SK-N-SH (cell line): ENCODE measurements around the gene SNAP25. TPM values are rescaled to one million over a fixed set of nuclear protein-coding genes. Genes with fewer than 3 reads are reported as not detected.

ENCODE experiments used
- CTCF ChIA-PET: fragments of 300-600, 350-600 bp; formaldehyde crosslinking; extraction: SDS; loops from one replicate; lab custom pipeline; 2021; lab: Yijun Ruan, JAX
- POLR2A ChIA-PET: fragments of 350-600 bp; sonication (Branson Sonifier 250); formaldehyde crosslinking; extraction: SDS; loops from one replicate; lab custom pipeline; 2020; ENCODE audit warnings: antibody characterized with exemption, inconsistent platforms; lab: Yijun Ruan, JAX
- DNase-seq: peaks from one replicate; pipeline ENCODE4 v3.0.0; 2012
- H2AFZ ChIP-seq: fragments of 200-600 bp; sonication (generic); 2 replicates; pipeline ENCODE4 v1.8.1; 2016; ENCODE audit warnings: antibody characterized with exemption, mild to moderate bottlenecking, low read depth
- H3F3A ChIP-seq: fragments of 200-600 bp; sonication (generic); replicated peaks from 2 replicates; pipeline ENCODE3; 2016; ENCODE audit warnings: antibody characterized with exemption, mild to moderate bottlenecking; ENCODE audit not compliant: insufficient read depth
- H3K27ac ChIP-seq, 2 experiments: fragments of 200-500 bp in 1 of 2; fragments of 200-600 bp in 1 of 2; sonication (Bioruptor generic) in 1 of 2; sonication (generic), shearing (Covaris generic) in 1 of 2; 2 replicates each; pipeline versions ENCODE4 v1.5.1 to v1.6.1; 2014 to 2016; ENCODE audit warnings: low read depth in 2 of 2, inconsistent platforms in 1 of 2, low read length in 1 of 2, mild to moderate bottlenecking in 1 of 2, mixed read lengths in 1 of 2
- H3K27me3 ChIP-seq: fragments of 200-600 bp; sonication (generic), shearing (Covaris generic); 2 replicates; pipeline ENCODE4 v1.6.1; 2016; ENCODE audit warnings: mixed run types; ENCODE audit not compliant: insufficient read depth
- H3K36me3 ChIP-seq, 2 experiments: fragments of 200-500 bp in 1 of 2; fragments of 200-600 bp in 1 of 2; sonication (Bioruptor generic) in 1 of 2; sonication (generic) in 1 of 2; replicated peaks in 1 of 2; 2 replicates each; pipeline versions ENCODE3 to v1.5.1; 2014 to 2016; ENCODE audit warnings: low read length in 1 of 2, mild to moderate bottlenecking in 1 of 2; ENCODE audit not compliant: insufficient read depth in 2 of 2, control insufficient read depth in 1 of 2
- H3K4me1 ChIP-seq, 2 experiments: fragments of 200-500 bp in 1 of 2; fragments of 200-600 bp in 1 of 2; sonication (Bioruptor generic) in 1 of 2; sonication (generic), shearing (Covaris generic) in 1 of 2; 2 replicates each; pipeline versions ENCODE4 v1.5.1 to v1.6.1; 2014 to 2016; ENCODE audit warnings: low read depth in 1 of 2, low read length in 1 of 2, mixed run types in 1 of 2; ENCODE audit not compliant: insufficient read depth in 2 of 2, control insufficient read depth in 1 of 2
- H3K4me2 ChIP-seq: fragments of 200-600 bp; sonication (generic), shearing (Covaris generic); 2 replicates; pipeline ENCODE4 v1.6.1; 2017; ENCODE audit warnings: mixed run types
- H3K4me3 ChIP-seq, 2 experiments: fragments of 200-500 bp in 1 of 2; fragments of 200-600 bp in 1 of 2; sonication (Bioruptor generic) in 1 of 2; sonication (generic), shearing (Covaris generic) in 1 of 2; 2 replicates each; pipeline versions ENCODE4 v1.5.1 to v1.8.1; 2014 to 2016; ENCODE audit warnings: low read depth in 2 of 2, inconsistent platforms in 1 of 2, low read length in 1 of 2, mild to moderate bottlenecking in 1 of 2, mixed read lengths in 1 of 2, moderate library complexity in 1 of 2
- H3K79me2 ChIP-seq: fragments of 200-600 bp; sonication (generic); 2 replicates; pipeline ENCODE4 v1.8.1; 2017; ENCODE audit warnings: mild to moderate bottlenecking; ENCODE audit not compliant: insufficient read depth
- H3K9ac ChIP-seq: fragments of 200-600 bp; sonication (generic); 2 replicates; pipeline ENCODE4 v1.6.1; 2017; ENCODE audit warnings: mixed run types
- H3K9me2 ChIP-seq: fragments of 200-600 bp; sonication (generic); 2 replicates; pipeline ENCODE4 v1.6.1; 2017; ENCODE audit warnings: mixed run types
- H3K9me3 ChIP-seq: fragments of 200-600 bp; sonication (generic); 2 replicates; pipeline ENCODE4 v1.6.1; 2017; ENCODE audit warnings: mixed run types, mild to moderate bottlenecking, moderate library complexity
- H4K20me1 ChIP-seq: fragments of 200-600 bp; sonication (generic); 2 replicates; pipeline ENCODE4 v1.6.1; 2017; ENCODE audit warnings: mild to moderate bottlenecking, mixed run types; ENCODE audit not compliant: insufficient read depth
- CTCF ChIP-seq: fragments of 200-600 bp; sonication (generic); IDR thresholded peaks from 2 replicates; pipeline ENCODE4 v1.6.1; 2017; ENCODE audit warnings: antibody characterized with exemption, mild to moderate bottlenecking, moderate library complexity
- EP300 ChIP-seq, 2 experiments: IDR thresholded peaks; 2 replicates each; pipeline versions ENCODE4 v1.4.0 to v1.6.1; 2012; ENCODE audit warnings: borderline replicate concordance in 1 of 2, low read depth in 1 of 2, low read length in 1 of 2
- IRF3 ChIP-seq: fragments of 150-350 bp; IDR thresholded peaks from 2 replicates; pipeline ENCODE4 v1.6.1; 2016; ENCODE audit warnings: mild to moderate bottlenecking, low read depth, low read length
- JUND ChIP-seq: IDR thresholded peaks from 2 replicates; pipeline ENCODE4 v1.4.0; 2012
- MAX ChIP-seq: IDR thresholded peaks from 2 replicates; pipeline ENCODE4 v1.4.0; 2012; ENCODE audit warnings: low read depth
- MXI1 ChIP-seq: IDR thresholded peaks from 2 replicates; pipeline ENCODE4 v1.6.1; 2012; ENCODE audit warnings: mild to moderate bottlenecking, low read depth, low read length, improper control_type of control experiment
- NFIC ChIP-seq: IDR thresholded peaks from 2 replicates; pipeline ENCODE4 v1.4.0; 2012; ENCODE audit warnings: borderline replicate concordance
- POLR2AphosphoS5 ChIP-seq: IDR thresholded peaks from 2 replicates; pipeline ENCODE4 v1.6.1; 2012; ENCODE audit warnings: low read depth, low read length
- RCOR1 ChIP-seq: fragments of 150-350 bp; IDR thresholded peaks from 2 replicates; pipeline ENCODE4 v1.6.1; 2017; ENCODE audit warnings: antibody characterized with exemption, low read length
- RFX5 ChIP-seq: IDR thresholded peaks from 2 replicates; pipeline ENCODE4 v1.6.1; 2012; ENCODE audit warnings: mild to moderate bottlenecking, improper control_type of control experiment, low read length
- RXRA ChIP-seq: IDR thresholded peaks from 2 replicates; pipeline ENCODE4 v1.4.0; 2012; ENCODE audit warnings: low read depth, mild to moderate bottlenecking, borderline replicate concordance
- TCF12 ChIP-seq: IDR thresholded peaks from 2 replicates; pipeline ENCODE4 v1.4.0; 2012
- TEAD4 ChIP-seq: IDR thresholded peaks from 2 replicates; pipeline ENCODE4 v1.4.0; 2012; ENCODE audit warnings: mild to moderate bottlenecking, borderline replicate concordance; ENCODE audit not compliant: insufficient read depth
- WGBS: methylation state at CpG from one replicate; pipeline ENCODE4 v1.1.6; 2017; ENCODE audit warnings: low lambda C conversion rate; 5-methylcytosine and 5-hydroxymethylcytosine counted together
- polyA plus RNA-seq, 3 experiments: library from polyadenylated mRNA; depleted of rRNA; stranded (reverse); fragments of >200 nt; gene quantifications; 2 replicates each; pipeline ENCODE4 v1.2.3, GENCODE V29; 2012
- TF ChIP-seq, protein P1 (sequence below): IDR thresholded peaks from 2 replicates; pipeline ENCODE4 v1.4.0; 2012; ENCODE audit warnings: low read depth, borderline replicate concordance
- TF ChIP-seq, protein P2 (sequence below): IDR thresholded peaks from 2 replicates; pipeline ENCODE4; 2012

Gene SNAP25
- polyA plus RNA-seq, 1 of the 3 experiments (the other 2 are of a cell fraction) = 42.4 TPM

DNA sequence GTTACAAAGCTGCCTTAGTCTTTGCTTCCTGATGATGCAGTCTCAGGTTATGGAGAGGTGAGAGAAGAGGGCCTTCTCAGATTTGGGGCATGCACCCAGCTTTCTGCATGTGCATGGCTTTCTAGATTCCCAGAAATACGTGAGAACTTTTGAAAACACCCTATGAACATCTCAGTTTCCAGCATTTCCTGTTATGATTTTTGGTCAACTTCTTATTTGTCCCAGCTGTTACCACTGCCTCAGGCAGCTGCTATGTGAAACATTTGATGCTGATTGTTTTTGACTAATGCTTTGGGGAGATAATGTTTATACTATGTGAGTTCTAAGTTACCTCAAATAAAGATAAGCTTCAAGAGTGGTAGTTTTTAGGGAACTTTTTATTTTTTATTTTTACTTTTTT is 9.5 kb upstream of the SNAP25 start:
- Histone ChIP-seq H3K9me3 (no peaks in the 10 kb centered on the region), H3K79me2 (no peaks in the 10 kb centered on the region), H3K9me2 (no peaks in the 10 kb centered on the region), H3K4me2 (no peak overlapping the region), H3K9ac (no peak overlapping the region), H3K4me1 (no peaks in the 10 kb centered on the region; a peak in 1 of 4 replicates), H4K20me1 (no peaks in the 10 kb centered on the region), H3K36me3 (no peaks in the 10 kb centered on the region), H3K4me3 (no peak overlapping the region), H3K27ac (no peak overlapping the region), H3F3A (no peaks in the 10 kb centered on the region), H2AFZ (no peak overlapping the region), H3K27me3 (no peaks in the 10 kb centered on the region)
- CTCF ChIA-PET = interaction anchor here (1.1 to 1.5 kb wide), 2 partner anchors 118 to 218 kb away, joined by 4 read pairs; no protein-coding TSS in a partner anchor
- WGBS = 73% methylated on average over 1 of the region's 1 CpG
- DNase-seq = no peak
- TF ChIP-seq, protein P1, sequence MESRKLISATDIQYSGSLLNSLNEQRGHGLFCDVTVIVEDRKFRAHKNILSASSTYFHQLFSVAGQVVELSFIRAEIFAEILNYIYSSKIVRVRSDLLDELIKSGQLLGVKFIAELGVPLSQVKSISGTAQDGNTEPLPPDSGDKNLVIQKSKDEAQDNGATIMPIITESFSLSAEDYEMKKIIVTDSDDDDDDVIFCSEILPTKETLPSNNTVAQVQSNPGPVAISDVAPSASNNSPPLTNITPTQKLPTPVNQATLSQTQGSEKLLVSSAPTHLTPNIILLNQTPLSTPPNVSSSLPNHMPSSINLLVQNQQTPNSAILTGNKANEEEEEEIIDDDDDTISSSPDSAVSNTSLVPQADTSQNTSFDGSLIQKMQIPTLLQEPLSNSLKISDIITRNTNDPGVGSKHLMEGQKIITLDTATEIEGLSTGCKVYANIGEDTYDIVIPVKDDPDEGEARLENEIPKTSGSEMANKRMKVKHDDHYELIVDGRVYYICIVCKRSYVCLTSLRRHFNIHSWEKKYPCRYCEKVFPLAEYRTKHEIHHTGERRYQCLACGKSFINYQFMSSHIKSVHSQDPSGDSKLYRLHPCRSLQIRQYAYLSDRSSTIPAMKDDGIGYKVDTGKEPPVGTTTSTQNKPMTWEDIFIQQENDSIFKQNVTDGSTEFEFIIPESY = no peak
- TF ChIP-seq MXI1 = no peak
- TF ChIP-seq TCF12 = no peak
- no peak for TF ChIP-seq TEAD4
- TF ChIP-seq RCOR1 = no peak
- TF ChIP-seq POLR2AphosphoS5 = no peak
- no peak for TF ChIP-seq RFX5
- TF ChIP-seq, protein P2, sequence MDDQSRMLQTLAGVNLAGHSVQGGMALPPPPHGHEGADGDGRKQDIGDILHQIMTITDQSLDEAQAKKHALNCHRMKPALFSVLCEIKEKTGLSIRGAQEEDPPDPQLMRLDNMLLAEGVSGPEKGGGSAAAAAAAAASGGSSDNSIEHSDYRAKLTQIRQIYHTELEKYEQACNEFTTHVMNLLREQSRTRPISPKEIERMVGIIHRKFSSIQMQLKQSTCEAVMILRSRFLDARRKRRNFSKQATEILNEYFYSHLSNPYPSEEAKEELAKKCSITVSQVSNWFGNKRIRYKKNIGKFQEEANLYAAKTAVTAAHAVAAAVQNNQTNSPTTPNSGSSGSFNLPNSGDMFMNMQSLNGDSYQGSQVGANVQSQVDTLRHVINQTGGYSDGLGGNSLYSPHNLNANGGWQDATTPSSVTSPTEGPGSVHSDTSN = no peak
- TF ChIP-seq NFIC = no peak
- TF ChIP-seq RXRA = no peak
- no peak for TF ChIP-seq CTCF
- no peak for TF ChIP-seq MAX
- no peak for TF ChIP-seq IRF3
- TF ChIP-seq EP300 (IDR thresholded peaks at IDR 0.05; ENCODE audit: borderline replicate concordance in 1 of 2, low read depth in 1 of 2, low read length in 1 of 2) = no peak
- no peak for TF ChIP-seq JUND
- TF ChIP-seq, all 33 proteins: peak for 0
- POLR2A ChIA-PET = no interaction called here
